Measurements from ENCODE around the gene GAS7. TPM values are rescaled to one million over a fixed set of nuclear protein-coding genes. Genes with fewer than 3 reads are reported as not detected.

GAS7 gene
- total RNA-seq, 1 donor from 2014 or later: 39.8 TPM

DNA sequence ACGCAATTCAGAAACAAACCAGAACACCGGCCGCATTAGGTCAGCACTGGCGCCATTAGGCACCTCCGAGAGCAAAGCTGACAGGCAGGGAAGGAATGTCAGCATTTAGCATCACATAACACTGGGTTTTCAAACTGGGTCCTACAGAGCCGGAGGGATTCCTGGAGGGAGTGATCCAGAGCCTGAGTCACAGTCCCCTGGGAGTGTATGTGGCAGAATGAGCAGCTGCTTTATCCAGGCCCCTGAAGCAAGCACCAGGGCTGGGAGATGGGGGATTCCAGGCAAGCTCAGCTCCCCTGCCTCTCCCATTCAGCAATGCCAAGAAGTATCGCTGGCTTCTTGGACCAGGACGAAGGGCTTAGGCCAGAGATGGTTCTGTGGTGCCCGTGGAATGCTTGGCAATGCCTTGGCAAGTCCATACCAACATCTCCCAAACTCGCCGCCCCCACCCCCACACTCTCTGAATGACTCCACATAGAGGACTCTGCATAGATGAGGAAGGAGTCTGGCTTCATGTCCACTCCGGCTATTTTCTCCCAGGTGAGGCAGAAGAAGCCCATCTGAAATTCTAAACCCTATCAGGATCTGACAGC, 20.4 kb downstream of the GAS7 start:
- TF ChIP-seq, protein P1, sequence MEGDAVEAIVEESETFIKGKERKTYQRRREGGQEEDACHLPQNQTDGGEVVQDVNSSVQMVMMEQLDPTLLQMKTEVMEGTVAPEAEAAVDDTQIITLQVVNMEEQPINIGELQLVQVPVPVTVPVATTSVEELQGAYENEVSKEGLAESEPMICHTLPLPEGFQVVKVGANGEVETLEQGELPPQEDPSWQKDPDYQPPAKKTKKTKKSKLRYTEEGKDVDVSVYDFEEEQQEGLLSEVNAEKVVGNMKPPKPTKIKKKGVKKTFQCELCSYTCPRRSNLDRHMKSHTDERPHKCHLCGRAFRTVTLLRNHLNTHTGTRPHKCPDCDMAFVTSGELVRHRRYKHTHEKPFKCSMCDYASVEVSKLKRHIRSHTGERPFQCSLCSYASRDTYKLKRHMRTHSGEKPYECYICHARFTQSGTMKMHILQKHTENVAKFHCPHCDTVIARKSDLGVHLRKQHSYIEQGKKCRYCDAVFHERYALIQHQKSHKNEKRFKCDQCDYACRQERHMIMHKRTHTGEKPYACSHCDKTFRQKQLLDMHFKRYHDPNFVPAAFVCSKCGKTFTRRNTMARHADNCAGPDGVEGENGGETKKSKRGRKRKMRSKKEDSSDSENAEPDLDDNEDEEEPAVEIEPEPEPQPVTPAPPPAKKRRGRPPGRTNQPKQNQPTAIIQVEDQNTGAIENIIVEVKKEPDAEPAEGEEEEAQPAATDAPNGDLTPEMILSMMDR (IDR thresholded peaks at IDR 0.05): no peak
- ChIA-PET POLR2A (no interaction called here), CTCF (no interaction called here)
- intact Hi-C loops (cut with micrococcal nuclease): loop anchor here (10.0 kb wide), 1 partner anchor 63 kb away; no protein-coding TSS in a partner anchor
- no peak for ATAC-seq (ENCODE audit: low read depth)
- Mint-ChIP-seq H3K36me3 (ENCODE audit: low read depth) (no peaks in the 10 kb centered on the region), H3K9me3 (no peaks in the 10 kb centered on the region), H3K27me3 (peaks cover 3% of the 10 kb centered on the region), H3K4me3 (no peak overlapping the region), H3K4me1 (peaks cover 16% of the 10 kb centered on the region), H3K27ac (no peak overlapping the region)
- no peak for DNase-seq

DNA sequence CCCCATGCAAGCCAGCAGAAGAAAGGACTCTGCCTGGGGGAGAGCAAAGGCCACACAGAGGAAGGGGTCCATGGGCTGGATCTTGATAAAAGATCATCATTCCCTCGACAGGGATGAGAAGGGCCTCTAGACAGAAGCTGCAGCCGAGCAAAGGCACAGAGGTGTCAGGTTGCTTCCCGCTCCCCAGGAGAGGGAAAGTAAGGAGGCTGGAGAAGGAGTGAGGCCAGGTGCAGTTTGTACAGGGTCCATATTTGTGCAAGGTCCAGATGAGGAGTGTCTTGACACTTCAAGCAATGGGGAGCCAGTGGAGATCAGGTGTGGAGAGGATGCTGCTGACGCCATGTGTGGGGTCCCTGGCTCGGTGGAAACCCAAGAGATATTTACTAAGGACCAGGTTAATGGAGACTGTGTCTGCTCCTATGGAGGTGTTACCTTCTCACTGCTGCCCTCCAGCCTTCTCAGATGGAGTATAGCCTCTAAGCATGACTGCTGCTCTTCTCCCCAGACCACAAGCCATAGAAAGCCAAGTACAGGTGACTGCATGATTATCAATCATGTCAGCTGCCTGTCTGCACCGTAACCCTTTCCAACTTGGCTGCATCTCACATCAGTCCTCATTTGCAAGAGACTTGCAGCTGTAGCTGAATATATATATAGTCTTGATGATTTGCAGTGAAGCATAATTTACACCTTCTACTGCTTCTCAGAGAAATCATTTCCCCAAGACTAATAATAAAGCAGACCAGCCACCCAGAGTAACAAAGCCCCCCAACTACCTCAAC, 21.1 kb downstream of the GAS7 start:
- Mint-ChIP-seq H3K9me3 (no peaks in the 10 kb centered on the region), H3K27me3 (peaks cover 3% of the 10 kb centered on the region), H3K4me3 (no peak overlapping the region), H3K4me1 (peaks cover 22% of the 10 kb centered on the region), H3K36me3 (ENCODE audit: low read depth) (no peaks in the 10 kb centered on the region), H3K27ac (no peak overlapping the region)
- POLR2A ChIA-PET: no interaction called here
- TF ChIP-seq, protein P1 (IDR thresholded peaks at IDR 0.05): no peak
- intact Hi-C loops (cut with micrococcal nuclease): loop anchor here (10.0 kb wide), 1 partner anchor 63 kb away; no protein-coding TSS in a partner anchor
- ATAC-seq (ENCODE audit: low read depth) (no peak), DNase-seq (no peak)
- CTCF ChIA-PET: no interaction called here

DNA sequence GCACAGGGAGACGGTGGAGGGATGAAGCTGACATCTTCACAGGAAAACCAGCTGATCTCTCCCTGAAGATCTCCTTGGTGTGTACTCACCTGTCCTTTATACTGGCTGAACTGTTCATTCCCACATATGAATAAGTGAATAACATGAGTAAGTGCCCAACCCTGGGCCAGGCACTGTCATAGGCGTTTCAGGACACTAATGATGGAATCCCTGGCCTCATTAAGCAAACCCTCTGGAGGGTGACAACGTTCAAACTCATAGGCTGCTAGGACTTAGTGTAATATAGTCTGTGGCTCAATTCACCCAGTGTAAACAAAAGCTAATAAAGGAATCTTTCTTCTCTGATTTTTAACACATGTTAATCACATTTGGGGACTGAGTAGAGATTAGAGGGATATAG, 24.5 kb downstream of the GAS7 start:
- no peaks in the 10 kb centered on the region for H3K36me3 Mint-ChIP-seq (ENCODE audit: low read depth)
- no peaks in the 10 kb centered on the region for H3K9me3 Mint-ChIP-seq
- DNase-seq (no peak), ATAC-seq (ENCODE audit: low read depth) (no peak)
- ChIA-PET POLR2A (no interaction called here), CTCF (no interaction called here)
- peaks cover 38% of the 10 kb centered on the region for H3K4me1 Mint-ChIP-seq
- intact Hi-C loops (cut with micrococcal nuclease): loop anchor here (10.0 kb wide), 1 partner anchor 59 kb away; no protein-coding TSS in a partner anchor
- no peaks in the 10 kb centered on the region for H3K27me3 Mint-ChIP-seq
- TF ChIP-seq, protein P1 (IDR thresholded peaks at IDR 0.05): no peak
- no peak overlapping the region for H3K4me3 Mint-ChIP-seq
- no peak overlapping the region for H3K27ac Mint-ChIP-seq

GRCh38 chr17:10172778-10173177, 25.6 kb downstream of the GAS7 start:
- CTCF ChIA-PET: interaction anchor here (1.0 to 1.2 kb wide), 2 partner anchors 25 to 53 kb away, joined by 3 read pairs; no protein-coding TSS in a partner anchor
- Mint-ChIP-seq H3K27me3 (no peaks in the 10 kb centered on the region), H3K27ac (no peak overlapping the region), H3K36me3 (ENCODE audit: low read depth) (no peaks in the 10 kb centered on the region), H3K4me1 (peaks cover 35% of the 10 kb centered on the region), H3K9me3 (no peaks in the 10 kb centered on the region), H3K4me3 (no peak overlapping the region)
- DNase-seq: no peak
- TF ChIP-seq, protein P1 (IDR thresholded peaks at IDR 0.05): no peak
- no peak for ATAC-seq (ENCODE audit: low read depth)
- intact Hi-C loops (cut with micrococcal nuclease): loop anchor here (10.0 kb wide), 1 partner anchor 58 kb away; no protein-coding TSS in a partner anchor
- POLR2A ChIA-PET: interaction anchor here (0.7 kb wide), 1 partner anchor 8 kb away, joined by 3 read pairs; no protein-coding TSS in a partner anchor

DNA sequence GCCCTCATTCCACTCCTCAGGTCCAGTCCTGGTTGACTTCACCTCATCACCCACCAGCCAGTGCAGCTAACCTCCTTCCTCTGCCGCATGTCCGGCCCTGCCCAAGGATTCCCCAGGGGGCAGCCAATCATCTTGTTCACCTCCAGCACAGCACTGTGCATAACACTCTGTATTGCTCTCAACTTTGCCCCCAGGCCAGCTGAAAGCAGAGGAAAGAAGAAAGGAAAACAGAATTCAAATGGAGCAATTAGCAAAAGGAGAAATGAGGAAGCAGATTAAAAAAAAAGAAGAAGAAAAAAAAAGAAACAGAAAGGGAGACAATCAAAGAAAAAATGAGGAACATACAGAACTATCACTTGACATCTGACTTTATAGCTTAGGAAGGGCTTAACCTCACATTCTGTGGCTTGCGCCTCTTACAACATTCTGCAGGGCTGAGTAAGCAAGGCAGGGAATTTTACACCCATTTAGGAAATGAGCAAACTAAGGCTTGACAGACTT, 26.1 kb downstream of the GAS7 start:
- ATAC-seq (ENCODE audit: low read depth): peak; percentile 91
- ChIA-PET POLR2A (interaction anchor here (0.7 to 1.8 kb wide), 3 partner anchors 8 to 121 kb away, joined by 3 to 7 read pairs (median 7); no protein-coding TSS in a partner anchor), CTCF (interaction anchor here (1.0 to 1.2 kb wide), 2 partner anchors 24 to 54 kb away, joined by 3 read pairs; no protein-coding TSS in a partner anchor)
- TF ChIP-seq, protein P1 (IDR thresholded peaks at IDR 0.05): no peak
- no peaks in the 10 kb centered on the region for H3K36me3 Mint-ChIP-seq (ENCODE audit: low read depth)
- intact Hi-C loops (cut with micrococcal nuclease): loop anchor here (10.0 kb wide), 1 partner anchor 57 kb away; no protein-coding TSS in a partner anchor
- H3K27ac Mint-ChIP-seq: peak overlapping the region; percentile 54
- peak; percentile 25 for DNase-seq
- peaks cover 30% of the 10 kb centered on the region for H3K4me1 Mint-ChIP-seq
- no peaks in the 10 kb centered on the region for H3K9me3 Mint-ChIP-seq
- H3K27me3 Mint-ChIP-seq: no peaks in the 10 kb centered on the region
- H3K4me3 Mint-ChIP-seq: peak overlapping the region; percentile 32
